ENCODE data around the gene ADPRM.

Gene ADPRM

DNA sequence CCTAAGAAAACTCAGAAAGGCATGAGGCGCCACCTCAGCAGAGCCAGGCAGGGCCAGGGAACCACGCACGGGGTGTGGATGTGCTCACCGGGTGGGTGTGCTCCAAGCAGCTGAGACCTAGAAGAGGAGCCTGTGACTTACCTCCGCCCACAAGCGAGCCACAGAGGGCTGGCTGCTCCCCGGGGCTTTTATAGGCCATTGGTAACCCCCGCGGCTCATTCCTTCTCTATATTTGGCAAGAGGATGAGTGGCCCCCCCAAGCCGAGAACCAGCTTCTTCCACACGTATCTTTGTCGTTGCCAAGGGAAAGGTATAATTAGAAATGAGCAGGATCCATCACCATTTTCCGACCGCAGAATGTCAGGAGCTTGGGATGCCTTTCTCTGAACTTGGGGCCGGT, 40.2 kb upstream of the ADPRM start, which contains the start of gene MYH3:
Gene MYH3, minus strand, starts transcription at position 162 of the 400 bp plus-strand sequence. CDS start 2,245 bp downstream, outside the sequence.
- TF ChIP-seq ZFX (IDR thresholded peaks at IDR 0.05) = no peak
- TF ChIP-seq, protein P1, sequence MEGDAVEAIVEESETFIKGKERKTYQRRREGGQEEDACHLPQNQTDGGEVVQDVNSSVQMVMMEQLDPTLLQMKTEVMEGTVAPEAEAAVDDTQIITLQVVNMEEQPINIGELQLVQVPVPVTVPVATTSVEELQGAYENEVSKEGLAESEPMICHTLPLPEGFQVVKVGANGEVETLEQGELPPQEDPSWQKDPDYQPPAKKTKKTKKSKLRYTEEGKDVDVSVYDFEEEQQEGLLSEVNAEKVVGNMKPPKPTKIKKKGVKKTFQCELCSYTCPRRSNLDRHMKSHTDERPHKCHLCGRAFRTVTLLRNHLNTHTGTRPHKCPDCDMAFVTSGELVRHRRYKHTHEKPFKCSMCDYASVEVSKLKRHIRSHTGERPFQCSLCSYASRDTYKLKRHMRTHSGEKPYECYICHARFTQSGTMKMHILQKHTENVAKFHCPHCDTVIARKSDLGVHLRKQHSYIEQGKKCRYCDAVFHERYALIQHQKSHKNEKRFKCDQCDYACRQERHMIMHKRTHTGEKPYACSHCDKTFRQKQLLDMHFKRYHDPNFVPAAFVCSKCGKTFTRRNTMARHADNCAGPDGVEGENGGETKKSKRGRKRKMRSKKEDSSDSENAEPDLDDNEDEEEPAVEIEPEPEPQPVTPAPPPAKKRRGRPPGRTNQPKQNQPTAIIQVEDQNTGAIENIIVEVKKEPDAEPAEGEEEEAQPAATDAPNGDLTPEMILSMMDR (conservative IDR thresholded peaks at IDR 0.05) = no peak
- no peak within 1 kb of the TSS for H3K27ac ChIP-seq

DNA sequence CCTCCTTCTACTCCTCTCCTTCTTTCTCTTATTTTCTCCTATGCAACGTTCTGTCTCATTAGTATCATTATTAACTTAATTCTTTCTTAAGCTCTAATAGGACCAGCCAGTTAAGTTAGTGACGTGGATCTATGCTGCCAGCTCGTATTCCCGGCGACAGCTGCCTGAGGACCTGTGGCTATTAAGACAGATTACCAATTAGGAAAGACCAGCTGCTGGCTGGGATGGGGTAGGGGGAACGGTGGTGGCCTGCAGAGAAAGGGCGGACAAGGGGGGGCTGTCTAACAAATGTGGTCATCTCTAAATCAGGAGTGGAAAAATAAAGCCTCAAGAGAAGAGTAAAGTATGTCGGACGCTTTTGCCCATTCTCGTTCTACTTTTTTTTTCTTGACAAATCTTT, 39.5 kb upstream of the ADPRM start:
- H3K27ac ChIP-seq = no peak overlapping the region
- TF ChIP-seq ZFX (IDR thresholded peaks at IDR 0.05) = no peak
- TF ChIP-seq, protein P1 (conservative IDR thresholded peaks at IDR 0.05) = no peak

DNA sequence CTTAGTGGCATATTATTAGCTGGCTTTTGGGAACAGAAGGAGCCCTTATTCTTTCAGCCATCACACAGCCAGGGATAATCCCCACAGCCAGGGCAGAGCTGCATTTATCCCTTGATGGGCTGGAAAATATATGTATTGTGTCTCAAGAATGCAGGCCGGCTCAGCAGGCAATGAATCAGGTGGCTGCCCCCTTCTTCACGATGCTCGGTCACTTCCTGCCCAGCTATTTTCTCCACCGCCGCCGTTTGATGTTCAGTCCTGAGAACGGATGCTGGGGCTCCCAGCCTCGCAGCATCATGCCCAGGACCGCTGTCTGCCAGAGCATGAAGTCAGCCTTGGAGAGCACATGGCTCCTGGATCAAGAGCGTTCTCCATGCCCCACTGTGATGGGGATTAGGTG, 36.0 kb upstream of the ADPRM start:
- TF ChIP-seq, protein P1 (conservative IDR thresholded peaks at IDR 0.05) = no peak
- no peak for TF ChIP-seq ZFX (IDR thresholded peaks at IDR 0.05)
- no peak overlapping the region for H3K27ac ChIP-seq

DNA sequence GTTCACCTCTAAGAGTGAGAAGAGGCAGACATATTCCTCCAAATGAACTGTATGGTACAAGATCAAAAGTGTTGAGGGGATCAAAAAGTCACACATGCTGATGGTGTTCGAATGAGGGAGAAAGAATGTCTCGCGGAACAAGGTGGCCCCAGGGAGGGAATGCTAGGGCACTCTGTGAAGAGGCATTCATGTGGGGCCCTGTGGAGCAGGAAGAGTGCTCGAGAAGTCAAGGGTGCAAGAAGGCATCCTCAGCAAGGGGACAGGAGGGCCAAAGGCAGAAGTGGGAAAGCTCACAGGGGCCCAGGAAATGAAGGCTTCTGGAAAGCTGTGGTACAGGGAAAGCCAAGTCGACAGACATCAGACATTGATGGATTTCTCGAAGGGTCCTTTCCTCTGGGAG, 34.2 kb upstream of the ADPRM start:
- TF ChIP-seq, protein P1 (conservative IDR thresholded peaks at IDR 0.05) = no peak
- TF ChIP-seq ZFX (IDR thresholded peaks at IDR 0.05) = no peak
- no peak overlapping the region for H3K27ac ChIP-seq

DNA sequence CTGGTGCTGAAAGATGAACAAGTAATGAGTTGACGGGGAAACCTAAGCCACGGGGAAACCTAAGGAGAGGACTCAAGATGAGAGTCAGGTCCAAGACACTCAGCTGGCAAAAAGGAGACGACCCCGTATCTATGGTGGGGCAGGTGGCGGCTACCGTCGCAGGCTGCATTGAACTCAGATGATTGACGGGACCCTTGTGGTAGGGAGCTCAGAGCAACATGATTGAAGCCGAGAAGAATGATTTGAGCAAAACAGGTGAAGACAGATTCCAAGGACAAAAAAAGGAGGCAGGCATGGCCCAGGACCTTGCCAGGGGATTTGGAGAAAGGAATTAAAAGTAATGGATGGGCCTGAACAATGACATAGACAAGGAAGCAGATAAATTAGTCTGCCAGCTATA, 32.8 kb upstream of the ADPRM start:
- H3K27ac ChIP-seq = no peak overlapping the region
- TF ChIP-seq, protein P1 (conservative IDR thresholded peaks at IDR 0.05) = no peak
- no peak for TF ChIP-seq ZFX (IDR thresholded peaks at IDR 0.05)

DNA sequence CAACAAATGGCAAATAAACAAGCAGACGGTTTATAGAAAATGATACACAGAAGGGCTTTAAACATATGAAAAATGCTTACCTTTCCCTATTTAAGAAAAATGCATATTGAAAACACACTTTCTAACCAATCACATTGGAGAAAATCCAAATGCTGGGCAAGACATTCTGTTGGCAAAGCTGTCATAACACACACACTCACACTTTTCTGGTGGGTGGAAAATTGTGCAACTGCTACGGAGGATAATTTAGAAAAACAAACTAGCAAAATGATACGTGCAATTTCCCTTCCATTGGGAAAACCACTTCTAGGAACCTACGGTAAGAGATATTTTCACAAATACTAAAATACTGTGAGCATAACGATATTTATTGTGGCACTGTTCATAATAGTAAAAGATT, 30.5 kb upstream of the ADPRM start:
- H3K27ac ChIP-seq = no peak overlapping the region
- no peak for TF ChIP-seq ZFX (IDR thresholded peaks at IDR 0.05)
- TF ChIP-seq, protein P1 (conservative IDR thresholded peaks at IDR 0.05) = no peak

DNA sequence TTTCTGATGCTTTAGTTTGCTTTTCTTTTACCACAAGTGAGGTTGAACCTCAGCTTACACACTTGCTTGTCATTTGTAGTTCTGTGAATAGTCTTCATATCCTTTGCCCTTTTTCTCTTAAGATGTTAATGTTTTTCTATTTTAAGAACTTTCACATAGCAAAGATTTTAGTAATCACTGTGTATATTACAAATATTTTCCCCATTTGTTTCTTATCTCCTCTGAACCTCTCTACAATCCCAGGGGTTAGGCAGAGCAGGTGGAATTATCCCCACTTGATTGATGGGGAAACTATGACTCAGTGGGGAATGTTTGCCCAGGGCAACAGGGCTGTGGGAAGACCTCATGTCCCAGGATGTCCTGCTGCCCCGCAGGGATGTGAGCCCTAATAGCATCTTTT, 28.6 kb upstream of the ADPRM start:
- no peak overlapping the region for H3K27ac ChIP-seq
- TF ChIP-seq, protein P1 (conservative IDR thresholded peaks at IDR 0.05) = no peak
- no peak for TF ChIP-seq ZFX (IDR thresholded peaks at IDR 0.05)

All from C4-2B (cell line).